ENCODE results near the gene CATSPER3.

GRCh38 chr5:135016861-135017290, 49.2 kb downstream of the CATSPER3 start:
- TF ChIP-seq CTCF (IDR thresholded peaks at IDR 0.05), result no peak
- no peak for TF ChIP-seq POLR2A (IDR thresholded peaks at IDR 0.05)
- TF ChIP-seq POLR2AphosphoS5 (IDR thresholded peaks at IDR 0.05), result no peak
- no peak for TF ChIP-seq EP300 (IDR thresholded peaks at IDR 0.05)

Measured in suprapubic skin (tissue), 4 donors.